H1 (cell line): ENCODE data around the gene OCIAD1. TPM values are rescaled to one million over a fixed set of nuclear protein-coding genes. Genes with fewer than 3 reads are reported as not detected.

ENCODE experiments used
- NANOG ChIP-seq: IDR thresholded peaks from 2 replicates; pipeline ENCODE4 v1.6.1; 2011; ENCODE audit warnings: low read length, low read depth, mild to moderate bottlenecking, inconsistent platforms; ENCODE audit not compliant: insufficient read depth, poor library complexity, severe bottlenecking
- SIX5 ChIP-seq: IDR thresholded peaks from 2 replicates; pipeline ENCODE4 v1.6.1; 2011; ENCODE audit warnings: mild to moderate bottlenecking, low read depth, low read length
- polyA plus RNA-seq, 7 experiments: library from polyadenylated mRNA; depleted of rRNA in 3 of 7; stranded (reverse) in 5 of 7; unstranded in 2 of 7; fragments of >200 nt in 5 of 7; fragments of 200-250 nt in 2 of 7; gene quantifications; 1 replicate in 5 of 7; 2 replicates in 1 of 7; 4 replicates in 1 of 7; pipeline versions ENCODE4 v1.2.1 to v1.2.3, GENCODE V29; 2011 to 2013; ENCODE audit warnings: missing spikeins in 2 of 7, mixed read lengths in 2 of 7
- total RNA-seq: library from RNA; stranded (reverse); fragmentation: NEBNext Ultra II Directional; extraction: Animal tissue kit (Norgen Biotek cat#: 25700); gene quantifications from 2 replicates; pipeline ENCODE4 v1.2.1, GENCODE V29; 2021
- TF ChIP-seq, protein P1 (sequence below), 3 experiments: IDR thresholded peaks; 1 replicate in 2 of 3; 2 replicates in 1 of 3; pipeline versions ENCODE4 v1.5.1 to v1.6.1; 2011; ENCODE audit warnings: low read length in 3 of 3, mild to moderate bottlenecking in 3 of 3, inconsistent platforms in 2 of 3, low read depth in 1 of 3, moderate library complexity in 1 of 3; ENCODE audit not compliant: insufficient read depth in 1 of 3; ENCODE audit errors: control extremely low read depth in 1 of 3

Gene OCIAD1
- total and polyA plus RNA-seq, 2 of the 8 experiments (the other 6 are each of a cell fraction or from before 2014, with no cell fraction given): 79.9 to 163 TPM

DNA sequence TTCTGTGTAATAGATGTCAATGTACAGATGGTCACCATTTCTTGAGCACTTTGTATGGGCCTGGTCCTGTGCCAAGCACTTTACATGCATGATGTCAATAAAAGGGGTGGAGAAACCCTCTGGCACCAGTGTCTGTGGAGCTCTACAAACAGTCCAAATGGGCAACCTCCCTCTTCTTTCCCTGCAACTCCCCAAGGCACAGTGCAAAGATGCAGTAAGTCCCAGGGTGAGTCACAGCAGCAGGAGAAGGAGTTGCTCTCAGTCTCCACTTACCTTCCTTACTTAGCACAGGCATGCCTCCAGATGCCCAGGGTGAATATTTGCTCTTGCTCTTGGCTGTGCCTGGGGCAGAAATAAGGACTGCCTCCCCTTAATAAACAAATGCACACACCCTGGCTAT is 71.4 kb downstream of the OCIAD1 start (continued):
- TF ChIP-seq, protein P1, sequence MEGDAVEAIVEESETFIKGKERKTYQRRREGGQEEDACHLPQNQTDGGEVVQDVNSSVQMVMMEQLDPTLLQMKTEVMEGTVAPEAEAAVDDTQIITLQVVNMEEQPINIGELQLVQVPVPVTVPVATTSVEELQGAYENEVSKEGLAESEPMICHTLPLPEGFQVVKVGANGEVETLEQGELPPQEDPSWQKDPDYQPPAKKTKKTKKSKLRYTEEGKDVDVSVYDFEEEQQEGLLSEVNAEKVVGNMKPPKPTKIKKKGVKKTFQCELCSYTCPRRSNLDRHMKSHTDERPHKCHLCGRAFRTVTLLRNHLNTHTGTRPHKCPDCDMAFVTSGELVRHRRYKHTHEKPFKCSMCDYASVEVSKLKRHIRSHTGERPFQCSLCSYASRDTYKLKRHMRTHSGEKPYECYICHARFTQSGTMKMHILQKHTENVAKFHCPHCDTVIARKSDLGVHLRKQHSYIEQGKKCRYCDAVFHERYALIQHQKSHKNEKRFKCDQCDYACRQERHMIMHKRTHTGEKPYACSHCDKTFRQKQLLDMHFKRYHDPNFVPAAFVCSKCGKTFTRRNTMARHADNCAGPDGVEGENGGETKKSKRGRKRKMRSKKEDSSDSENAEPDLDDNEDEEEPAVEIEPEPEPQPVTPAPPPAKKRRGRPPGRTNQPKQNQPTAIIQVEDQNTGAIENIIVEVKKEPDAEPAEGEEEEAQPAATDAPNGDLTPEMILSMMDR (IDR thresholded peaks at IDR 0.05; ENCODE audit: control extremely low read depth in 1 of 3, insufficient read depth in 1 of 3, low read depth in 1 of 3, low read length in 3 of 3): no peak
- TF ChIP-seq SIX5 (no peak), NANOG (no peak)
